SK-N-SH treated with all-trans-retinoic acid at 6 μM for 48 hours (cell line): Measurements from ENCODE around the gene DHPS.

Experiments used
- ARNTL ChIP-seq: fragments of 450-650 bp; formaldehyde crosslinking; IDR thresholded peaks from 2 replicates; pipeline ENCODE4 v1.5.0; 2020; ENCODE audit warnings: low read depth, mild to moderate bottlenecking, moderate library complexity, borderline replicate concordance
- BACH2 ChIP-seq: fragments of 250-450 bp; sonication (Bioruptor Pico); IDR thresholded peaks from 2 replicates; pipeline ENCODE4 v1.9.0; 2021; ENCODE audit warnings: mild to moderate bottlenecking, borderline replicate concordance
- GLIS3 ChIP-seq: fragments of 250-450 bp; sonication (Bioruptor Pico); IDR thresholded peaks from 2 replicates; pipeline ENCODE4 v1.5.0; 2020; ENCODE audit warnings: mild to moderate bottlenecking, moderate library complexity
- PPARA ChIP-seq: fragments of 250-450 bp; sonication (Bioruptor Pico); IDR thresholded peaks from 2 replicates; pipeline ENCODE4 v1.5.0; 2020; ENCODE audit warnings: mild to moderate bottlenecking, borderline replicate concordance
- RARB ChIP-seq: fragments of 250-450 bp; sonication (Bioruptor Pico); IDR thresholded peaks from 2 replicates; pipeline ENCODE4 v1.8.0; 2021; ENCODE audit warnings: mild to moderate bottlenecking, moderate library complexity
- SNAI2 ChIP-seq: fragments of 250-450 bp; sonication (Bioruptor Pico); IDR thresholded peaks from 2 replicates; pipeline ENCODE4 v1.5.0; 2020; ENCODE audit warnings: mild to moderate bottlenecking, moderate library complexity
- TCF4 ChIP-seq: fragments of 250-450 bp; sonication (Bioruptor Pico); IDR thresholded peaks from 2 replicates; pipeline ENCODE4 v1.8.0; 2021; ENCODE audit warnings: mild to moderate bottlenecking, moderate library complexity, borderline replicate concordance
- ZFP3 ChIP-seq: fragments of 250-450 bp; sonication (Bioruptor Pico); IDR thresholded peaks from 2 replicates; pipeline ENCODE4 v1.5.0; 2020; ENCODE audit warnings: mild to moderate bottlenecking, moderate library complexity
- TF ChIP-seq, protein P1 (sequence below): fragments of 250-450 bp; sonication (Bioruptor Pico); IDR thresholded peaks from 2 replicates; pipeline ENCODE4 v1.8.0; 2020; ENCODE audit warnings: mild to moderate bottlenecking, moderate library complexity, borderline replicate concordance
- TF ChIP-seq, protein P2 (sequence below): fragments of 250-450 bp; sonication (Bioruptor Pico); IDR thresholded peaks from 2 replicates; pipeline ENCODE4 v1.8.0; 2021; ENCODE audit warnings: low read depth, mild to moderate bottlenecking, moderate library complexity, borderline replicate concordance
- TF ChIP-seq, protein P3 (sequence below): fragments of 250-450 bp; sonication (Bioruptor Pico); IDR thresholded peaks from 2 replicates; pipeline ENCODE4 v1.5.0; 2020; ENCODE audit warnings: mild to moderate bottlenecking, moderate library complexity

DNA sequence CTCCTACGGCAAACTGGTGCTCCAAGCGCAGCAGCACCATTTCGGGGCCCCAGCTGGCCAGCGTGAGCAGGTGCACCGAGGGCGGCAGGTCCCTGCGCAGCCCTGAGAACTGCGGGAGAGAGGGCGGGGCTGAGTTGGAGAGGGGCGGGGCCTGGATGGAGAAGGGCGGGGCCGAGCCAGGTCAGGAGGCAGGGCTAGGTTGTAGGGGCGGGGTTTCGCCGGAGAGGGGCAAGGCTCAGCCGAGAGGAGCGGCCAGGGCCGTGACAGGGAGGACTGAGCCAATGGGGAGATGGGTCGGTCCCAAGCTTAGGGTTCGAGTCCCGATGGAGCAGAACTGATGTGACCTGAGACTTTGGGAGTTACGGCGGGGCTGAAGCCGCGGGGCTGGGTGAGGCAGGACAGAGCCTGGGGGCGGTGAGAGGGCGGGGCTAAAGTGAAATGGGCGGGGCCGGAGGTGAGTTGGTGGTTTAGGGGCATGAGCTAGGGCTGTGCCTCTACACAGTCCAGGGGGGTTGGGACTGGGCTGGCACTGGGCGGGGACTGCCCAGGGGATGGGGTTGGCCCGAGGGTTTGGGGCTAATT is 34.1 kb downstream of the DHPS start:
- TF ChIP-seq ZFP3 (CRISPR knock-in tag) (no peak), RARB (CRISPR knock-in tag) (no peak), PPARA (CRISPR knock-in tag) (no peak), SNAI2 (no peak), ARNTL (no peak), BACH2 (CRISPR knock-in tag) (no peak), GLIS3 (no peak), TCF4 (CRISPR knock-in tag) (no peak)
- TF ChIP-seq, protein P1, sequence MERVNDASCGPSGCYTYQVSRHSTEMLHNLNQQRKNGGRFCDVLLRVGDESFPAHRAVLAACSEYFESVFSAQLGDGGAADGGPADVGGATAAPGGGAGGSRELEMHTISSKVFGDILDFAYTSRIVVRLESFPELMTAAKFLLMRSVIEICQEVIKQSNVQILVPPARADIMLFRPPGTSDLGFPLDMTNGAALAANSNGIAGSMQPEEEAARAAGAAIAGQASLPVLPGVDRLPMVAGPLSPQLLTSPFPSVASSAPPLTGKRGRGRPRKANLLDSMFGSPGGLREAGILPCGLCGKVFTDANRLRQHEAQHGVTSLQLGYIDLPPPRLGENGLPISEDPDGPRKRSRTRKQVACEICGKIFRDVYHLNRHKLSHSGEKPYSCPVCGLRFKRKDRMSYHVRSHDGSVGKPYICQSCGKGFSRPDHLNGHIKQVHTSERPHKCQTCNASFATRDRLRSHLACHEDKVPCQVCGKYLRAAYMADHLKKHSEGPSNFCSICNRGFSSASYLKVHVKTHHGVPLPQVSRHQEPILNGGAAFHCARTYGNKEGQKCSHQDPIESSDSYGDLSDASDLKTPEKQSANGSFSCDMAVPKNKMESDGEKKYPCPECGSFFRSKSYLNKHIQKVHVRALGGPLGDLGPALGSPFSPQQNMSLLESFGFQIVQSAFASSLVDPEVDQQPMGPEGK (CRISPR knock-in tag) = no peak
- TF ChIP-seq, protein P2, sequence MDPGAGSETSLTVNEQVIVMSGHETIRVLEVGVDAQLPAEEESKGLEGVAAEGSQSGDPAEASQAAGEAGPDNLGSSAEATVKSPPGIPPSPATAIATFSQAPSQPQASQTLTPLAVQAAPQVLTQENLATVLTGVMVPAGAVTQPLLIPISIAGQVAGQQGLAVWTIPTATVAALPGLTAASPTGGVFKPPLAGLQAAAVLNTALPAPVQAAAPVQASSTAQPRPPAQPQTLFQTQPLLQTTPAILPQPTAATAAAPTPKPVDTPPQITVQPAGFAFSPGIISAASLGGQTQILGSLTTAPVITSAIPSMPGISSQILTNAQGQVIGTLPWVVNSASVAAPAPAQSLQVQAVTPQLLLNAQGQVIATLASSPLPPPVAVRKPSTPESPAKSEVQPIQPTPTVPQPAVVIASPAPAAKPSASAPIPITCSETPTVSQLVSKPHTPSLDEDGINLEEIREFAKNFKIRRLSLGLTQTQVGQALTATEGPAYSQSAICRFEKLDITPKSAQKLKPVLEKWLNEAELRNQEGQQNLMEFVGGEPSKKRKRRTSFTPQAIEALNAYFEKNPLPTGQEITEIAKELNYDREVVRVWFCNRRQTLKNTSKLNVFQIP (CRISPR knock-in tag) = no peak
- TF ChIP-seq, protein P3, sequence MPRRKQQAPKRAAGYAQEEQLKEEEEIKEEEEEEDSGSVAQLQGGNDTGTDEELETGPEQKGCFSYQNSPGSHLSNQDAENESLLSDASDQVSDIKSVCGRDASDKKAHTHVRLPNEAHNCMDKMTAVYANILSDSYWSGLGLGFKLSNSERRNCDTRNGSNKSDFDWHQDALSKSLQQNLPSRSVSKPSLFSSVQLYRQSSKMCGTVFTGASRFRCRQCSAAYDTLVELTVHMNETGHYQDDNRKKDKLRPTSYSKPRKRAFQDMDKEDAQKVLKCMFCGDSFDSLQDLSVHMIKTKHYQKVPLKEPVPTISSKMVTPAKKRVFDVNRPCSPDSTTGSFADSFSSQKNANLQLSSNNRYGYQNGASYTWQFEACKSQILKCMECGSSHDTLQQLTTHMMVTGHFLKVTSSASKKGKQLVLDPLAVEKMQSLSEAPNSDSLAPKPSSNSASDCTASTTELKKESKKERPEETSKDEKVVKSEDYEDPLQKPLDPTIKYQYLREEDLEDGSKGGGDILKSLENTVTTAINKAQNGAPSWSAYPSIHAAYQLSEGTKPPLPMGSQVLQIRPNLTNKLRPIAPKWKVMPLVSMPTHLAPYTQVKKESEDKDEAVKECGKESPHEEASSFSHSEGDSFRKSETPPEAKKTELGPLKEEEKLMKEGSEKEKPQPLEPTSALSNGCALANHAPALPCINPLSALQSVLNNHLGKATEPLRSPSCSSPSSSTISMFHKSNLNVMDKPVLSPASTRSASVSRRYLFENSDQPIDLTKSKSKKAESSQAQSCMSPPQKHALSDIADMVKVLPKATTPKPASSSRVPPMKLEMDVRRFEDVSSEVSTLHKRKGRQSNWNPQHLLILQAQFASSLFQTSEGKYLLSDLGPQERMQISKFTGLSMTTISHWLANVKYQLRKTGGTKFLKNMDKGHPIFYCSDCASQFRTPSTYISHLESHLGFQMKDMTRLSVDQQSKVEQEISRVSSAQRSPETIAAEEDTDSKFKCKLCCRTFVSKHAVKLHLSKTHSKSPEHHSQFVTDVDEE (CRISPR knock-in tag) = no peak
